ENCODE measurements around the gene DDX52. TPM values are rescaled to one million over a fixed set of nuclear protein-coding genes. Genes with fewer than 3 reads are reported as not detected.
"Not testable (repeated sequence)": the region's sequence is repeated elsewhere in the genome, so short reads cannot be mapped to it uniquely, and the experiment has no call there.

DDX52 gene
- total RNA-seq, 2 donors from 2014 or later = 10.9 to 20.5 TPM

GRCh38 chr17:37682007-37682406, 38.8 kb upstream of the DDX52 start:
- ATAC-seq (no peak), DNase-seq (no peak)
- intact Hi-C loops (cut with DNase I) = no loop called here
- H3K36me3 ChIP-seq (replicated peaks in 1 of 2; ENCODE audit: insufficient read depth in 1 of 2, low read depth in 2 of 2) = peaks cover 0 to 4% of the 10 kb centered on the region in 2 donors
- H3K27me3 ChIP-seq = no peaks in the 10 kb centered on the region
- H3K9me3 ChIP-seq = no peaks in the 10 kb centered on the region
- H3K4me3 ChIP-seq = no peak overlapping the region
- TF ChIP-seq CTCF (IDR thresholded peaks at IDR 0.05) = no peak
- TF ChIP-seq POLR2A (IDR thresholded peaks at IDR 0.05) = no peak
- H3K4me1 ChIP-seq = no peaks in the 10 kb centered on the region
- H3K27ac ChIP-seq = no peak overlapping the region
- WGBS, 2 donors = 89 to 92% methylated on average over 3 of the region's 3 CpGs

- H3K27ac ChIP-seq; intact Hi-C loops (cut with DNase I); H3K9me3 ChIP-seq; ATAC-seq; H3K4me1 ChIP-seq; H3K27me3 ChIP-seq; H3K4me3 ChIP-seq; DNase-seq; H3K36me3 ChIP-seq (replicated peaks in 1 of 2; ENCODE audit: insufficient read depth in 1 of 2, low read depth in 2 of 2): not testable (repeated sequence)
- WGBS, 2 donors = 88% methylated on average over 2 of the region's 2 CpGs
Measured at GRCh38 chr17:37679995-37680394, 36.7 kb upstream of the DDX52 start.

- H3K4me1 ChIP-seq = no peaks in the 10 kb centered on the region
- no peaks in the 10 kb centered on the region for H3K36me3 ChIP-seq (replicated peaks in 1 of 2; ENCODE audit: insufficient read depth in 1 of 2, low read depth in 2 of 2)
- no peak overlapping the region for H3K4me3 ChIP-seq
- H3K27ac ChIP-seq = no peak overlapping the region
- TF ChIP-seq POLR2A (IDR thresholded peaks at IDR 0.05) (no peak), CTCF (IDR thresholded peaks at IDR 0.05) (no peak)
- ATAC-seq = no peak
- intact Hi-C loops (cut with DNase I) = no loop called here
- 61 to 67% methylated on average over 1 of the region's 1 CpG for WGBS, 2 donors
- H3K27me3 ChIP-seq = no peaks in the 10 kb centered on the region
- no peaks in the 10 kb centered on the region for H3K9me3 ChIP-seq
- DNase-seq = no peak
Measured at GRCh38 chr17:37678036-37678435, 34.8 kb upstream of the DDX52 start.

GRCh38 chr17:37677021-37677420, 33.8 kb upstream of the DDX52 start:
- Histone ChIP-seq H3K4me1 (no peaks in the 10 kb centered on the region), H3K9me3 (no peaks in the 10 kb centered on the region), H3K36me3 (replicated peaks in 1 of 2; ENCODE audit: insufficient read depth in 1 of 2, low read depth in 2 of 2) (no peaks in the 10 kb centered on the region), H3K27ac (no peak overlapping the region), H3K4me3 (no peak overlapping the region), H3K27me3 (no peaks in the 10 kb centered on the region)
- intact Hi-C loops (cut with DNase I) = no loop called here
- no peak for DNase-seq
- TF ChIP-seq POLR2A (IDR thresholded peaks at IDR 0.05) (no peak), CTCF (IDR thresholded peaks at IDR 0.05) (no peak)
- 80 to 95% methylated on average over 1 of the region's 1 CpG for WGBS, 2 donors
- ATAC-seq = no peak

GRCh38 chr17:37676115-37676925, 33.1 kb upstream of the DDX52 start:
- DNase-seq (no peak), ATAC-seq (no peak)
- Histone ChIP-seq H3K9me3 (no peaks in the 10 kb centered on the region), H3K36me3 (replicated peaks in 1 of 2; ENCODE audit: insufficient read depth in 1 of 2, low read depth in 2 of 2) (no peaks in the 10 kb centered on the region), H3K4me1 (no peaks in the 10 kb centered on the region), H3K4me3 (no peak overlapping the region), H3K27ac (no peak overlapping the region), H3K27me3 (no peaks in the 10 kb centered on the region)
- intact Hi-C loops (cut with DNase I) = no loop called here
- 32 to 34% methylated on average over 4 to 7 of the region's 7 CpGs for WGBS, 2 donors
- TF ChIP-seq POLR2A (IDR thresholded peaks at IDR 0.05) (no peak), CTCF (IDR thresholded peaks at IDR 0.05) (no peak)

All from body of pancreas (tissue), 4 donors.